SU-DHL-6 (cell line): ENCODE measurements around the gene CPA4.

Experiments
- H2AFZ ChIP-seq: fragments of 200-600 bp; sonication (generic); 2 replicates; pipeline ENCODE4 v1.6.1; 2014; ENCODE audit warnings: low read depth, mild to moderate bottlenecking, moderate library complexity, mixed read lengths, antibody characterized with exemption, low read length; ENCODE audit not compliant: severe bottlenecking
- H3F3A ChIP-seq: fragments of 200-600 bp; shearing (Covaris generic); 2 replicates; pipeline ENCODE4 v1.6.0; 2016; ENCODE audit warnings: antibody characterized with exemption, mild to moderate bottlenecking; ENCODE audit not compliant: insufficient read depth
- H3K27ac ChIP-seq: fragments of 200-600 bp; sonication (generic); 2 replicates; pipeline ENCODE4 v1.5.1; 2016; ENCODE audit warnings: low read depth, mild to moderate bottlenecking, low read length, moderate library complexity, mixed read lengths
- H3K27me3 ChIP-seq: fragments of 200-600 bp; sonication (generic), shearing (Covaris generic); 2 replicates; pipeline ENCODE4 v1.6.0; 2014; ENCODE audit warnings: mild to moderate bottlenecking, low read length
- H3K36me3 ChIP-seq: fragments of 200-600 bp; sonication (generic); 2 replicates; pipeline ENCODE4 v1.6.1; 2014; ENCODE audit warnings: mild to moderate bottlenecking, low read length, mixed read lengths
- H3K4me2 ChIP-seq: fragments of 300-600, 200-600 bp; shearing (Covaris generic), sonication (generic); 2 replicates; pipeline ENCODE4 v1.6.0; 2014; ENCODE audit warnings: low read length, low read depth, mild to moderate bottlenecking; ENCODE audit not compliant: poor library complexity, severe bottlenecking
- H3K4me3 ChIP-seq: fragments of 200-600 bp; sonication (generic); 2 replicates; pipeline ENCODE4 v1.5.1; 2014; ENCODE audit warnings: antibody characterized with exemption, low read length, mild to moderate bottlenecking, mixed read lengths; ENCODE audit not compliant: insufficient read depth, poor library complexity, severe bottlenecking
- H3K79me2 ChIP-seq: fragments of 200-600 bp; sonication (generic); 2 replicates; pipeline ENCODE4 v1.6.1; 2014; ENCODE audit warnings: mild to moderate bottlenecking, low read length, moderate library complexity; ENCODE audit not compliant: insufficient read depth
- H3K9ac ChIP-seq: fragments of 200-600 bp; sonication (generic); 2 replicates; pipeline ENCODE4 v1.7.0; 2014; ENCODE audit warnings: mild to moderate bottlenecking, low read length
- H3K9me2 ChIP-seq: fragments of 200-600 bp; sonication (generic); replicated peaks from 2 replicates; pipeline ENCODE4 v1.6.1; 2014; ENCODE audit warnings: low read length; ENCODE audit not compliant: insufficient read depth
- H3K9me3 ChIP-seq: fragments of 200-600 bp; sonication (generic); 2 replicates; pipeline ENCODE4 v1.6.1; 2014; ENCODE audit warnings: low read length, mixed read lengths; ENCODE audit not compliant: insufficient read depth
- H4K20me1 ChIP-seq: fragments of 200-600 bp; sonication (generic); 2 replicates; pipeline ENCODE4 v1.6.1; 2014; ENCODE audit warnings: low read depth, mild to moderate bottlenecking, antibody characterized with exemption, low read length, moderate library complexity, mixed read lengths
- CTCF ChIP-seq: fragments of 200-600 bp; sonication (generic); IDR thresholded peaks from one replicate; pipeline ENCODE4 v1.5.1; 2017; ENCODE audit warnings: antibody characterized with exemption, mild to moderate bottlenecking, low read length, moderate library complexity; ENCODE audit not compliant: insufficient read depth, poor library complexity, severe bottlenecking
- EZH2phosphoT487 ChIP-seq: fragments of 200-600 bp; sonication (generic), shearing (Covaris generic); conservative IDR thresholded peaks from 2 replicates; pipeline ENCODE4 v1.6.1; 2018; ENCODE audit warnings: mild to moderate bottlenecking, antibody characterized with exemption, low read length, moderate library complexity, mixed read lengths

Gene CPA4

GRCh38 chr7:130296221-130296951 is 3.4 kb downstream of the CPA4 start:
- Histone ChIP-seq H3K79me2 (no peaks in the 10 kb centered on the region), H3K9me3 (no peaks in the 10 kb centered on the region), H3K9me2 (no peaks in the 10 kb centered on the region), H3K4me2 (no peak overlapping the region), H3K9ac (no peak overlapping the region), H2AFZ (no peak overlapping the region), H3F3A (no peaks in the 10 kb centered on the region), H3K27me3 (no peaks in the 10 kb centered on the region), H3K36me3 (no peaks in the 10 kb centered on the region), H3K27ac (no peak overlapping the region), H4K20me1 (no peaks in the 10 kb centered on the region), H3K4me3 (no peak overlapping the region)
- TF ChIP-seq EZH2phosphoT487 (no peak), CTCF (no peak)

GRCh38 chr7:130297628-130298543 is 4.9 kb downstream of the CPA4 start:
- H3K9me2 ChIP-seq = no peaks in the 10 kb centered on the region
- no peak overlapping the region for H3K4me3 ChIP-seq
- no peaks in the 10 kb centered on the region for H3K27me3 ChIP-seq
- no peak for TF ChIP-seq CTCF
- TF ChIP-seq EZH2phosphoT487 = no peak
- no peaks in the 10 kb centered on the region for H3F3A ChIP-seq
- H3K4me2 ChIP-seq = no peak overlapping the region
- no peaks in the 10 kb centered on the region for H3K9me3 ChIP-seq
- H3K9ac ChIP-seq = no peak overlapping the region
- no peaks in the 10 kb centered on the region for H4K20me1 ChIP-seq
- H3K27ac ChIP-seq = no peak overlapping the region
- H2AFZ ChIP-seq = no peak overlapping the region
- no peaks in the 10 kb centered on the region for H3K36me3 ChIP-seq
- H3K79me2 ChIP-seq = no peaks in the 10 kb centered on the region

GRCh38 chr7:130298544-130299326 is 5.8 kb downstream of the CPA4 start:
- H3K27ac ChIP-seq = no peak overlapping the region

More at GRCh38 chr7:130298544-130299326, 5.8 kb downstream of the CPA4 start:
- Histone ChIP-seq H2AFZ (no peak overlapping the region), H3K9me3 (no peaks in the 10 kb centered on the region), H3K36me3 (no peaks in the 10 kb centered on the region), H3F3A (no peaks in the 10 kb centered on the region), H3K4me2 (no peak overlapping the region), H3K9me2 (no peaks in the 10 kb centered on the region), H3K9ac (no peak overlapping the region), H3K4me3 (no peak overlapping the region), H4K20me1 (no peaks in the 10 kb centered on the region), H3K79me2 (no peaks in the 10 kb centered on the region), H3K27me3 (no peaks in the 10 kb centered on the region)
- TF ChIP-seq EZH2phosphoT487 = no peak
- TF ChIP-seq CTCF = no peak
